ENCODE measurements around the gene CFAP298.

GRCh38 chr21:32549440-32549839 lies 62.7 kb downstream of the CFAP298 start:
- TF ChIP-seq POLR2A (IDR thresholded peaks at IDR 0.05): no peak
- TF ChIP-seq, protein P1, sequence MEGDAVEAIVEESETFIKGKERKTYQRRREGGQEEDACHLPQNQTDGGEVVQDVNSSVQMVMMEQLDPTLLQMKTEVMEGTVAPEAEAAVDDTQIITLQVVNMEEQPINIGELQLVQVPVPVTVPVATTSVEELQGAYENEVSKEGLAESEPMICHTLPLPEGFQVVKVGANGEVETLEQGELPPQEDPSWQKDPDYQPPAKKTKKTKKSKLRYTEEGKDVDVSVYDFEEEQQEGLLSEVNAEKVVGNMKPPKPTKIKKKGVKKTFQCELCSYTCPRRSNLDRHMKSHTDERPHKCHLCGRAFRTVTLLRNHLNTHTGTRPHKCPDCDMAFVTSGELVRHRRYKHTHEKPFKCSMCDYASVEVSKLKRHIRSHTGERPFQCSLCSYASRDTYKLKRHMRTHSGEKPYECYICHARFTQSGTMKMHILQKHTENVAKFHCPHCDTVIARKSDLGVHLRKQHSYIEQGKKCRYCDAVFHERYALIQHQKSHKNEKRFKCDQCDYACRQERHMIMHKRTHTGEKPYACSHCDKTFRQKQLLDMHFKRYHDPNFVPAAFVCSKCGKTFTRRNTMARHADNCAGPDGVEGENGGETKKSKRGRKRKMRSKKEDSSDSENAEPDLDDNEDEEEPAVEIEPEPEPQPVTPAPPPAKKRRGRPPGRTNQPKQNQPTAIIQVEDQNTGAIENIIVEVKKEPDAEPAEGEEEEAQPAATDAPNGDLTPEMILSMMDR (IDR thresholded peaks at IDR 0.05): no peak
- TF ChIP-seq POLR2AphosphoS5 (IDR thresholded peaks at IDR 0.05; ENCODE audit: insufficient read depth in 1 of 2, low read depth in 1 of 2): no peak
